GM23338 (cell line): ENCODE results near the gene ZNF22. TPM values are rescaled to one million over a fixed set of nuclear protein-coding genes. Genes with fewer than 3 reads are reported as not detected.

Experiments
- ATAC-seq: fragments of 200-7000 bp; cut with Tn5 transposase; 3 replicates; pipeline ENCODE4 v1.9.1; 2020
- DNase-seq: peaks from one replicate; pipeline ENCODE4 v3.0.0-alpha.2; 2015; ENCODE audit warnings: low spot score
- H2AFZ ChIP-seq: fragments of 200-600 bp; sonication (generic); 2 replicates; pipeline ENCODE4 v1.8.0; 2016; ENCODE audit warnings: antibody characterized with exemption, mild to moderate bottlenecking, moderate library complexity
- H3F3A ChIP-seq: fragments of 200-600 bp; sonication (generic); replicated peaks from 2 replicates; pipeline ENCODE4 v1.8.0; 2017; ENCODE audit warnings: antibody characterized with exemption, mixed run types, low read depth
- H3K27ac ChIP-seq: fragments of 200-600 bp; sonication (generic); 2 replicates; pipeline ENCODE4 v1.6.1; 2016; ENCODE audit warnings: low read depth
- H3K27me3 ChIP-seq: fragments of 200-600 bp; sonication (generic); 2 replicates; pipeline ENCODE4 v1.8.0; 2016; ENCODE audit warnings: mild to moderate bottlenecking, mixed run types, moderate library complexity; ENCODE audit not compliant: insufficient read depth
- H3K36me3 ChIP-seq: fragments of 200-600 bp; sonication (generic); 2 replicates; pipeline ENCODE4 v1.8.0; 2016; ENCODE audit warnings: mild to moderate bottlenecking; ENCODE audit not compliant: insufficient read depth
- H3K4me1 ChIP-seq: fragments of 200-600 bp; sonication (generic); 2 replicates; pipeline ENCODE4 v1.8.0; 2016; ENCODE audit warnings: mild to moderate bottlenecking, moderate library complexity; ENCODE audit not compliant: insufficient read depth
- H3K4me2 ChIP-seq: fragments of 200-600 bp; sonication (generic); 2 replicates; pipeline ENCODE4 v1.7.1; 2017; ENCODE audit warnings: mixed run types
- H3K4me3 ChIP-seq: fragments of 200-600 bp; sonication (generic); 2 replicates; pipeline ENCODE4 v1.6.1; 2016; ENCODE audit warnings: mixed run types
- H3K79me2 ChIP-seq: fragments of 200-600 bp; sonication (generic); replicated peaks from 2 replicates; pipeline ENCODE4 v1.8.0; 2017; ENCODE audit warnings: mild to moderate bottlenecking; ENCODE audit not compliant: insufficient read depth
- H3K9me2 ChIP-seq: fragments of 200-600 bp; sonication (generic); 2 replicates; pipeline ENCODE4 v1.8.0; 2017; ENCODE audit not compliant: insufficient read depth
- H4K20me1 ChIP-seq: fragments of 200-600 bp; sonication (generic); replicated peaks from 2 replicates; pipeline ENCODE4 v1.8.0; 2017; ENCODE audit warnings: mild to moderate bottlenecking; ENCODE audit not compliant: insufficient read depth
- H3K27ac Mint-ChIP-seq: 2 replicates; pipeline ENCODE4 v1.8.0; 2020; ENCODE audit warnings: inconsistent platforms, mild to moderate bottlenecking, moderate library complexity, mixed read lengths
- H3K27me3 Mint-ChIP-seq: 3 replicates; pipeline ENCODE4 v1.8.0; 2022; ENCODE audit warnings: low read depth, mild to moderate bottlenecking, moderate library complexity, mixed read lengths, inconsistent platforms; ENCODE audit not compliant: insufficient read depth, poor library complexity
- H3K36me3 Mint-ChIP-seq: 3 replicates; pipeline ENCODE4 v1.8.0; 2021; ENCODE audit warnings: low read depth, mild to moderate bottlenecking, inconsistent platforms, moderate library complexity, mixed read lengths
- H3K4me1 Mint-ChIP-seq: 3 replicates; pipeline ENCODE4 v1.8.0; 2020; ENCODE audit warnings: mild to moderate bottlenecking, inconsistent platforms, mixed read lengths
- H3K4me3 Mint-ChIP-seq: 3 replicates; pipeline ENCODE4 v1.8.0; 2021; ENCODE audit warnings: moderate library complexity, mild to moderate bottlenecking, inconsistent platforms, mixed read lengths
- H3K9me3 Mint-ChIP-seq: 3 replicates; pipeline ENCODE4 v1.8.0; 2020; ENCODE audit warnings: moderate library complexity, mild to moderate bottlenecking, inconsistent platforms, mixed read lengths
- CREB1 ChIP-seq: fragments of 250-450 bp; sonication (Bioruptor Pico); IDR thresholded peaks from 2 replicates; pipeline ENCODE4 v1.5.0; 2020; ENCODE audit warnings: low read depth, mild to moderate bottlenecking, moderate library complexity
- CTCF ChIP-seq, 2 experiments: fragments of 200-600 bp in 1 of 2; sonication (generic) in 1 of 2; conservative IDR thresholded peaks; 2 replicates each; pipeline versions ENCODE4 v1.5.1 to v1.6.1; 2016 to 2017; ENCODE audit warnings: antibody characterized with exemption in 2 of 2, low read depth in 2 of 2, mild to moderate bottlenecking in 2 of 2, moderate library complexity in 1 of 2
- ETS1 ChIP-seq: IDR thresholded peaks from 2 replicates; pipeline ENCODE4 v1.6.1; 2016; ENCODE audit warnings: antibody characterized with exemption
- EZH2 ChIP-seq: fragments of 200-600 bp; sonication (generic); IDR thresholded peaks from one replicate; pipeline ENCODE4 v1.8.0; 2017; ENCODE audit warnings: antibody characterized with exemption, mild to moderate bottlenecking, low read depth; ENCODE audit not compliant: unreplicated experiment
- EZH2phosphoT487 ChIP-seq: fragments of 200-600 bp; sonication (generic); IDR thresholded peaks from one replicate; pipeline ENCODE4 v1.8.1; 2018; ENCODE audit warnings: antibody characterized with exemption; ENCODE audit not compliant: unreplicated experiment
- JUNB ChIP-seq: IDR thresholded peaks from one replicate; pipeline ENCODE4 v1.6.1; 2016; ENCODE audit warnings: antibody characterized with exemption; ENCODE audit not compliant: unreplicated experiment
- NANOG ChIP-seq: IDR thresholded peaks from 2 replicates; pipeline ENCODE4 v1.6.1; 2016; ENCODE audit warnings: antibody characterized with exemption, borderline replicate concordance
- POLR2AphosphoS5 ChIP-seq: IDR thresholded peaks from 2 replicates; pipeline ENCODE4 v1.6.1; 2016; ENCODE audit warnings: antibody characterized with exemption, low read depth
- REST ChIP-seq: IDR thresholded peaks from one replicate; pipeline ENCODE4 v1.6.1; 2018; ENCODE audit warnings: antibody characterized with exemption; ENCODE audit not compliant: unreplicated experiment
- STAT1 ChIP-seq: IDR thresholded peaks from one replicate; pipeline ENCODE4 v1.6.1; 2016; ENCODE audit warnings: antibody characterized with exemption; ENCODE audit not compliant: unreplicated experiment
- ZNF114 ChIP-seq: fragments of 250-450 bp; sonication (Bioruptor Pico); IDR thresholded peaks from 2 replicates; pipeline ENCODE4 v1.5.0; 2020; ENCODE audit warnings: mild to moderate bottlenecking, moderate library complexity
- ZNF331 ChIP-seq: fragments of 250-450 bp; sonication (Bioruptor Pico); IDR thresholded peaks from 2 replicates; pipeline ENCODE4 v1.5.0; 2020; ENCODE audit warnings: low read depth, mild to moderate bottlenecking, moderate library complexity
- polyA plus RNA-seq: library from polyadenylated mRNA; unstranded; fragments of >200 nt; fragmentation: Nextera tagmentation; extraction: Ambion mirVana; gene quantifications from 2 replicates; pipeline ENCODE4 v1.2.1, GENCODE V29; 2016
- total RNA-seq: library from RNA; depleted of rRNA; stranded (reverse); fragments of >200 nt; shearing (Covaris generic); gene quantifications from 2 replicates; pipeline ENCODE4 v1.2.3, GENCODE V29; 2014
- TF ChIP-seq, protein P1 (sequence below): fragments of 250-450 bp; sonication (Bioruptor Pico); IDR thresholded peaks from 2 replicates; pipeline ENCODE4 v1.5.0; 2020; ENCODE audit warnings: mild to moderate bottlenecking, moderate library complexity

ZNF22 gene
- total and polyA plus RNA-seq, 2 experiments from 2014 or later = 40.5 to 81.8 TPM

DNA sequence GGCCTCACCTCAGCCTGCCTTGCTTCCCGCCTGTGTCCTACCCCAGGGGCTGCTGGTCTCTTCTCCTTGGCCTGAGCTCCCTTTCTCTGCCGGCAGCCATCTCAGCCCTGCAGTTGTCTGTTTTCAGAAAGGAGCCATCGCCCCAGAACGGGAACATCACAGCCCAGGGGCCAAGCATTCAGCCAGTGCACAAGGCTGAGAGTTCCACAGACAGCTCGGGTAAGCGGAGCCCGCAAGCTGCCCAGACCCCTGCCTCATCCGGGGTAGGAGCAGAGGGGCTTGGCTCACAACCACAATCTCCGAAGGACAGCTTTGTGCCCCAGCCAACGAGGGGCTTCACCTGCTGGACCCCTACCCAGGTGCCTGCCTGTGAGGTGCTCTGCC lies 16.8 kb upstream of the ZNF22 start:
- H3K9me3 Mint-ChIP-seq = no peaks in the 10 kb centered on the region
- TF ChIP-seq STAT1 (no peak), REST (no peak), CREB1 (CRISPR knock-in tag) (no peak), ZNF114 (CRISPR knock-in tag) (no peak), CTCF (conservative IDR thresholded peaks at IDR 0.05; ENCODE audit: low read depth in 2 of 2) (no peak), NANOG (no peak), EZH2phosphoT487 (no peak), JUNB (no peak), EZH2 (no peak), POLR2AphosphoS5 (no peak), ZNF331 (CRISPR knock-in tag) (no peak), ETS1 (no peak)
- TF ChIP-seq, protein P1, sequence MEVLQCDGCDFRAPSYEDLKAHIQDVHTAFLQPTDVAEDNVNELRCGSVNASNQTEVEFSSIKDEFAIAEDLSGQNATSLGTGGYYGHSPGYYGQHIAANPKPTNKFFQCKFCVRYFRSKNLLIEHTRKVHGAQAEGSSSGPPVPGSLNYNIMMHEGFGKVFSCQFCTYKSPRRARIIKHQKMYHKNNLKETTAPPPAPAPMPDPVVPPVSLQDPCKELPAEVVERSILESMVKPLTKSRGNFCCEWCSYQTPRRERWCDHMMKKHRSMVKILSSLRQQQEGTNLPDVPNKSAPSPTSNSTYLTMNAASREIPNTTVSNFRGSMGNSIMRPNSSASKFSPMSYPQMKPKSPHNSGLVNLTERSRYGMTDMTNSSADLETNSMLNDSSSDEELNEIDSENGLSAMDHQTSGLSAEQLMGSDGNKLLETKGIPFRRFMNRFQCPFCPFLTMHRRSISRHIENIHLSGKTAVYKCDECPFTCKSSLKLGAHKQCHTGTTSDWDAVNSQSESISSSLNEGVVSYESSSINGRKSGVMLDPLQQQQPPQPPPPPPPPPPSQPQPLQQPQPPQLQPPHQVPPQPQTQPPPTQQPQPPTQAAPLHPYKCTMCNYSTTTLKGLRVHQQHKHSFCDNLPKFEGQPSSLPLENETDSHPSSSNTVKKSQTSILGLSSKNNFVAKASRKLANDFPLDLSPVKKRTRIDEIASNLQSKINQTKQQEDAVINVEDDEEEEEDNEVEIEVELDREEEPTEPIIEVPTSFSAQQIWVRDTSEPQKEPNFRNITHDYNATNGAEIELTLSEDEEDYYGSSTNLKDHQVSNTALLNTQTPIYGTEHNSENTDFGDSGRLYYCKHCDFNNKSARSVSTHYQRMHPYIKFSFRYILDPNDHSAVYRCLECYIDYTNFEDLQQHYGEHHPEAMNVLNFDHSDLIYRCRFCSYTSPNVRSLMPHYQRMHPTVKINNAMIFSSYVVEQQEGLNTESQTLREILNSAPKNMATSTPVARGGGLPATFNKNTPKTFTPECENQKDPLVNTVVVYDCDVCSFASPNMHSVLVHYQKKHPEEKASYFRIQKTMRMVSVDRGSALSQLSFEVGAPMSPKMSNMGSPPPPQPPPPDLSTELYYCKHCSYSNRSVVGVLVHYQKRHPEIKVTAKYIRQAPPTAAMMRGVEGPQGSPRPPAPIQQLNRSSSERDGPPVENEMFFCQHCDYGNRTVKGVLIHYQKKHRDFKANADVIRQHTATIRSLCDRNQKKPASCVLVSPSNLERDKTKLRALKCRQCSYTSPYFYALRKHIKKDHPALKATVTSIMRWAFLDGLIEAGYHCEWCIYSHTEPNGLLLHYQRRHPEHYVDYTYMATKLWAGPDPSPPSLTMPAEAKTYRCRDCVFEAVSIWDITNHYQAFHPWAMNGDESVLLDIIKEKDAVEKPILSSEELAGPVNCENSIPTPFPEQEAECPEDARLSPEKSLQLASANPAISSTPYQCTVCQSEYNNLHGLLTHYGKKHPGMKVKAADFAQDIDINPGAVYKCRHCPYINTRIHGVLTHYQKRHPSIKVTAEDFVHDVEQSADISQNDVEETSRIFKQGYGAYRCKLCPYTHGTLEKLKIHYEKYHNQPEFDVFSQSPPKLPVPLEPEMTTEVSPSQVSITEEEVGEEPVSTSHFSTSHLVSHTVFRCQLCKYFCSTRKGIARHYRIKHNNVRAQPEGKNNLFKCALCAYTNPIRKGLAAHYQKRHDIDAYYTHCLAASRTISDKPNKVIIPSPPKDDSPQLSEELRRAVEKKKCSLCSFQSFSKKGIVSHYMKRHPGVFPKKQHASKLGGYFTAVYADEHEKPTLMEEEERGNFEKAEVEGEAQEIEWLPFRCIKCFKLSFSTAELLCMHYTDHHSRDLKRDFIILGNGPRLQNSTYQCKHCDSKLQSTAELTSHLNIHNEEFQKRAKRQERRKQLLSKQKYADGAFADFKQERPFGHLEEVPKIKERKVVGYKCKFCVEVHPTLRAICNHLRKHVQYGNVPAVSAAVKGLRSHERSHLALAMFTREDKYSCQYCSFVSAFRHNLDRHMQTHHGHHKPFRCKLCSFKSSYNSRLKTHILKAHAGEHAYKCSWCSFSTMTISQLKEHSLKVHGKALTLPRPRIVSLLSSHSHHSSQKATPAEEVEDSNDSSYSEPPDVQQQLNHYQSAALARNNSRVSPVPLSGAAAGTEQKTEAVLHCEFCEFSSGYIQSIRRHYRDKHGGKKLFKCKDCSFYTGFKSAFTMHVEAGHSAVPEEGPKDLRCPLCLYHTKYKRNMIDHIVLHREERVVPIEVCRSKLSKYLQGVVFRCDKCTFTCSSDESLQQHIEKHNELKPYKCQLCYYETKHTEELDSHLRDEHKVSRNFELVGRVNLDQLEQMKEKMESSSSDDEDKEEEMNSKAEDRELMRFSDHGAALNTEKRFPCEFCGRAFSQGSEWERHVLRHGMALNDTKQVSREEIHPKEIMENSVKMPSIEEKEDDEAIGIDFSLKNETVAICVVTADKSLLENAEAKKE (CRISPR knock-in tag) = no peak
- no peaks in the 10 kb centered on the region for H3K27me3 ChIP-seq
- no peaks in the 10 kb centered on the region for H3K36me3 ChIP-seq
- H3K4me3 ChIP-seq = no peak overlapping the region
- H3K4me2 ChIP-seq = no peak overlapping the region
- no peak overlapping the region for H3K27ac ChIP-seq
- peaks cover 6% of the 10 kb centered on the region; the same call in 2 of the 3 replicates for H3K36me3 Mint-ChIP-seq
- ATAC-seq (no peak), DNase-seq (no peak)
- no peak overlapping the region for H3K4me3 Mint-ChIP-seq
- peaks cover 59% of the 10 kb centered on the region for H3K4me1 Mint-ChIP-seq
- H3F3A ChIP-seq = no peaks in the 10 kb centered on the region
- H3K4me1 ChIP-seq = peaks cover 42% of the 10 kb centered on the region
- no peaks in the 10 kb centered on the region for H3K9me2 ChIP-seq
- H4K20me1 ChIP-seq = no peaks in the 10 kb centered on the region; the same call in 1 of the 2 replicates
- H2AFZ ChIP-seq = no peak overlapping the region
- no peaks in the 10 kb centered on the region for H3K79me2 ChIP-seq
- peaks cover 21% of the 10 kb centered on the region for H3K27me3 Mint-ChIP-seq
- no peak overlapping the region for H3K27ac Mint-ChIP-seq
